ENCODE measurements around the gene AMBP. TPM values are rescaled to one million over a fixed set of nuclear protein-coding genes. Genes with fewer than 3 reads are reported as not detected.

Gene AMBP
- total and polyA plus RNA-seq, 2 of the 13 experiments (the other 11 are each of a cell fraction or from before 2014, with no cell fraction given), result 1,510 to 2,580 TPM

DNA sequence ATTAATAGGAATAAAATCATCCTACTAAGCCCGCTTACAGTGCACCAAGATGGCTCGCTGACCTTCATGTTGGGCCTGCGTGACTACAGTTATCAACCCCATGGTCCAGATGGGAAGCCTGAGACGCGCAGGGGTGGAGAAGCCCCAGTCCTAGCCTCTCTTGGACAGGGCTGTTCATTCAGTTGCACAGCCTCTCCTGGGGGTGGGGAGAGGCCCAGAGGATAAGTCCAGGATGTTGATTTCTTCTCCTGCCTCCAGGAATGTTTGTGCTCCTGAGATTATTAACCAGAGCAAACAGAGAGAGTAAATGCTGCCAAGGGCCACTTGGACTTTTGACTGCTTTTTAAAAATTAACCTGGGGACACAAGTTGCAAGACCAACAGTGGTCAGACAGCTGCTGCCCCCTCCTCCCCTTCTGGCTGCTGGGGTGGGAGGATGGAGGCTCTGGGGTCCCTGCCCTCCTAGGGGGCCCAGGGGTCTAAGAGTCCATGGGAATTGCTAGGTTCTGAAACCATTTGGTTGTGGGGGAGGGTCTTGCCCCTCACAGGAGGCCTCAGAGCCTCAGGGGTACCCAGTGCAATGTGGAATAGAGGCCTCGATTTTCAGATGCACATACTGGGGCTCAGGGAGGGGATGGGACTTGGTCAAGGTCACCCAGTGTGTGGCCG is 2.8 kb upstream of the AMBP start (continued):
- TF ChIP-seq, protein P1, sequence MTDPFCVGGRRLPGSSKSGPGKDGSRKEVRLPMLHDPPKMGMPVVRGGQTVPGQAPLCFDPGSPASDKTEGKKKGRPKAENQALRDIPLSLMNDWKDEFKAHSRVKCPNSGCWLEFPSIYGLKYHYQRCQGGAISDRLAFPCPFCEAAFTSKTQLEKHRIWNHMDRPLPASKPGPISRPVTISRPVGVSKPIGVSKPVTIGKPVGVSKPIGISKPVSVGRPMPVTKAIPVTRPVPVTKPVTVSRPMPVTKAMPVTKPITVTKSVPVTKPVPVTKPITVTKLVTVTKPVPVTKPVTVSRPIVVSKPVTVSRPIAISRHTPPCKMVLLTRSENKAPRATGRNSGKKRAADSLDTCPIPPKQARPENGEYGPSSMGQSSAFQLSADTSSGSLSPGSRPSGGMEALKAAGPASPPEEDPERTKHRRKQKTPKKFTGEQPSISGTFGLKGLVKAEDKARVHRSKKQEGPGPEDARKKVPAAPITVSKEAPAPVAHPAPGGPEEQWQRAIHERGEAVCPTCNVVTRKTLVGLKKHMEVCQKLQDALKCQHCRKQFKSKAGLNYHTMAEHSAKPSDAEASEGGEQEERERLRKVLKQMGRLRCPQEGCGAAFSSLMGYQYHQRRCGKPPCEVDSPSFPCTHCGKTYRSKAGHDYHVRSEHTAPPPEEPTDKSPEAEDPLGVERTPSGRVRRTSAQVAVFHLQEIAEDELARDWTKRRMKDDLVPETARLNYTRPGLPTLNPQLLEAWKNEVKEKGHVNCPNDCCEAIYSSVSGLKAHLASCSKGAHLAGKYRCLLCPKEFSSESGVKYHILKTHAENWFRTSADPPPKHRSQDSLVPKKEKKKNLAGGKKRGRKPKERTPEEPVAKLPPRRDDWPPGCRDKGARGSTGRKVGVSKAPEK (CRISPR knock-in tag; IDR thresholded peaks at IDR 0.05; ENCODE audit: borderline replicate concordance), result no peak
- TF ChIP-seq, protein P2, sequence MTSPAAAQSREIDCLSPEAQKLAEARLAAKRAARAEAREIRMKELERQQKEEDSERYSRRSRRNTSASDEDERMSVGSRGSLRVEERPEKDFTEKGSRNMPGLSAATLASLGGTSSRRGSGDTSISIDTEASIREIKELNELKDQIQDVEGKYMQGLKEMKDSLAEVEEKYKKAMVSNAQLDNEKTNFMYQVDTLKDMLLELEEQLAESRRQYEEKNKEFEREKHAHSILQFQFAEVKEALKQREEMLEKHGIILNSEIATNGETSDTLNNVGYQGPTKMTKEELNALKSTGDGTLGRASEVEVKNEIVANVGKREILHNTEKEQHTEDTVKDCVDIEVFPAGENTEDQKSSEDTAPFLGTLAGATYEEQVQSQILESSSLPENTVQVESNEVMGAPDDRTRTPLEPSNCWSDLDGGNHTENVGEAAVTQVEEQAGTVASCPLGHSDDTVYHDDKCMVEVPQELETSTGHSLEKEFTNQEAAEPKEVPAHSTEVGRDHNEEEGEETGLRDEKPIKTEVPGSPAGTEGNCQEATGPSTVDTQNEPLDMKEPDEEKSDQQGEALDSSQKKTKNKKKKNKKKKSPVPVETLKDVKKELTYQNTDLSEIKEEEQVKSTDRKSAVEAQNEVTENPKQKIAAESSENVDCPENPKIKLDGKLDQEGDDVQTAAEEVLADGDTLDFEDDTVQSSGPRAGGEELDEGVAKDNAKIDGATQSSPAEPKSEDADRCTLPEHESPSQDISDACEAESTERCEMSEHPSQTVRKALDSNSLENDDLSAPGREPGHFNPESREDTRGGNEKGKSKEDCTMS (CRISPR knock-in tag; conservative IDR thresholded peaks at IDR 0.05), result no peak
- TF ChIP-seq ZNF879 (CRISPR knock-in tag; IDR thresholded peaks at IDR 0.05) (no peak; the same call in 1 of the 2 replicates), IRF2 (CRISPR knock-in tag; IDR thresholded peaks at IDR 0.05) (peak; percentile 36; the same call in 1 of the 2 replicates), REPIN1 (CRISPR knock-in tag; IDR thresholded peaks at IDR 0.05; ENCODE audit: borderline replicate concordance, low read depth) (peak; percentile 54), HDAC1 (CRISPR knock-in tag; IDR thresholded peaks at IDR 0.05) (peak; percentile 72), RFX5 (IDR thresholded peaks at IDR 0.05; ENCODE audit: low read depth, low read length) (no peak), ZNF264 (CRISPR knock-in tag; IDR thresholded peaks at IDR 0.05) (peak; percentile 42; the same call in 1 of the 2 replicates)
- TF ChIP-seq, protein P3, sequence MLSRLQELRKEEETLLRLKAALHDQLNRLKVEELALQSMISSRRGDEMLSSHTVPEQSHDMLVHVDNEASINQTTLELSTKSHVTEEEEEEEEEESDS (CRISPR knock-in tag; IDR thresholded peaks at IDR 0.05; ENCODE audit: borderline replicate concordance), result no peak
- TF ChIP-seq, protein P4, sequence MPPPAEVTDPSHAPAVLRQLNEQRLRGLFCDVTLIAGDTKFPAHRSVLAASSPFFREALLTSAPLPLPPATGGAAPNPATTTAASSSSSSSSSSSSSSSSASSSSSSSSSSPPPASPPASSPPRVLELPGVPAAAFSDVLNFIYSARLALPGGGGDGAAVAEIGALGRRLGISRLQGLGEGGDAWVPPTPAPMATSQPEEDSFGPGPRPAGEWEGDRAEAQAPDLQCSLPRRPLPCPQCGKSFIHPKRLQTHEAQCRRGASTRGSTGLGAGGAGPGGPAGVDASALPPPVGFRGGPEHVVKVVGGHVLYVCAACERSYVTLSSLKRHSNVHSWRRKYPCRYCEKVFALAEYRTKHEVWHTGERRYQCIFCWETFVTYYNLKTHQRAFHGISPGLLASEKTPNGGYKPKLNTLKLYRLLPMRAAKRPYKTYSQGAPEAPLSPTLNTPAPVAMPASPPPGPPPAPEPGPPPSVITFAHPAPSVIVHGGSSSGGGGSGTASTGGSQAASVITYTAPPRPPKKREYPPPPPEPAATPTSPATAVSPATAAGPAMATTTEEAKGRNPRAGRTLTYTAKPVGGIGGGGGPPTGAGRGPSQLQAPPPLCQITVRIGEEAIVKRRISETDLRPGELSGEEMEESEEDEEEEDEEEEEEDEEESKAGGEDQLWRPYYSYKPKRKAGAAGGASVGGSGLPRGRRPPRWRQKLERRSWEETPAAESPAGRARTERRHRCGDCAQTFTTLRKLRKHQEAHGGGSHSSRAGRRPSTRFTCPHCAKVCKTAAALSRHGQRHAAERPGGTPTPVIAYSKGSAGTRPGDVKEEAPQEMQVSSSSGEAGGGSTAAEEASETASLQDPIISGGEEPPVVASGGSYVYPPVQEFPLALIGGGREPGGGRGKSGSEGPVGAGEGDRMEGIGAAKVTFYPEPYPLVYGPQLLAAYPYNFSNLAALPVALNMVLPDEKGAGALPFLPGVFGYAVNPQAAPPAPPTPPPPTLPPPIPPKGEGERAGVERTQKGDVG (CRISPR knock-in tag; IDR thresholded peaks at IDR 0.05; ENCODE audit: borderline replicate concordance), result peak; percentile 40; the same call in 1 of the 2 replicates
